GM12874 (cell line): ENCODE measurements around the gene COPB2.

Source experiments
- TF ChIP-seq, protein P1 (sequence below): IDR thresholded peaks from 2 replicates; pipeline ENCODE4 v1.5.1; 2011; ENCODE audit warnings: low read depth, mild to moderate bottlenecking, control low read depth, low read length, moderate library complexity; ENCODE audit not compliant: insufficient read depth

COPB2 gene

DNA sequence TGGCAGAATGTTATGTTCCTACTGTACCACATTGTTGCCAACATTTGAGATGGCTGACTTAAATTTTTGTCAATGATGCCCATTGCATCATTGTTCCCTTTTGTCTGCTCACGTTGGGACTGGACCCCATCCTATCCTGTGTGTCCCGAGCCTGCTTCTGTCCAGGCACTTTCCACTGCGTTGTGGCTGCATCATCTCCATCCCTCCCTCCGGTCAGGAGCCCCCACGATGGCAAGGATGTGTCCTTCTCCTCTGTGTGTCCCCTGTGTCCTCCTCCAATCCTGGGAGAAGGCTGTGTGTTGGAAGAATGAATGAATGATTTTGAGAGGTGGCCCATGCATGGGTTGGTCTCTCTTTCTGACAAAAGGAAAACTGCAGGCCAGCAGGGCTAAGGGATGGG, 65.0 kb downstream of the COPB2 start:
- TF ChIP-seq, protein P1, sequence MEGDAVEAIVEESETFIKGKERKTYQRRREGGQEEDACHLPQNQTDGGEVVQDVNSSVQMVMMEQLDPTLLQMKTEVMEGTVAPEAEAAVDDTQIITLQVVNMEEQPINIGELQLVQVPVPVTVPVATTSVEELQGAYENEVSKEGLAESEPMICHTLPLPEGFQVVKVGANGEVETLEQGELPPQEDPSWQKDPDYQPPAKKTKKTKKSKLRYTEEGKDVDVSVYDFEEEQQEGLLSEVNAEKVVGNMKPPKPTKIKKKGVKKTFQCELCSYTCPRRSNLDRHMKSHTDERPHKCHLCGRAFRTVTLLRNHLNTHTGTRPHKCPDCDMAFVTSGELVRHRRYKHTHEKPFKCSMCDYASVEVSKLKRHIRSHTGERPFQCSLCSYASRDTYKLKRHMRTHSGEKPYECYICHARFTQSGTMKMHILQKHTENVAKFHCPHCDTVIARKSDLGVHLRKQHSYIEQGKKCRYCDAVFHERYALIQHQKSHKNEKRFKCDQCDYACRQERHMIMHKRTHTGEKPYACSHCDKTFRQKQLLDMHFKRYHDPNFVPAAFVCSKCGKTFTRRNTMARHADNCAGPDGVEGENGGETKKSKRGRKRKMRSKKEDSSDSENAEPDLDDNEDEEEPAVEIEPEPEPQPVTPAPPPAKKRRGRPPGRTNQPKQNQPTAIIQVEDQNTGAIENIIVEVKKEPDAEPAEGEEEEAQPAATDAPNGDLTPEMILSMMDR = no peak

DNA sequence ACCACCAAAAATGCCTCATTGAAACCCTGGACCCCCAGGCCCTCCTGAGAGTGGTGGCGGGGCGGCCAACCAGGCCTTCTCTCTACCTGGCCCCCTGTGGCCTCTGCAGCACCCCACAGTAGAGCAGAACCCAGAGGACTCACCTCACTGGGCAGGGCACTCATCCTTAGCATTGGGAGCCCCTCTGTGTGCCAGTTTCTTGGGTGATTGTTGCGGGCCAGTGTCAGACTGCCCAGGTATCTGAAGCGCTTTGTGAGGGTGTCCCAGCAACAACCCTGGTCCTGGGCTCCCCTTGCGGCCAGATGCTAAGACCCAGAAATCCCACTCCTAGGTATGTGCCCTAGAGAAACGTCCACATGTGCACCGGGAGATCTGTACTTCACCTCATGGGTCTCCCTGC, 66.3 kb downstream of the COPB2 start:
- TF ChIP-seq, protein P1 = no peak

DNA sequence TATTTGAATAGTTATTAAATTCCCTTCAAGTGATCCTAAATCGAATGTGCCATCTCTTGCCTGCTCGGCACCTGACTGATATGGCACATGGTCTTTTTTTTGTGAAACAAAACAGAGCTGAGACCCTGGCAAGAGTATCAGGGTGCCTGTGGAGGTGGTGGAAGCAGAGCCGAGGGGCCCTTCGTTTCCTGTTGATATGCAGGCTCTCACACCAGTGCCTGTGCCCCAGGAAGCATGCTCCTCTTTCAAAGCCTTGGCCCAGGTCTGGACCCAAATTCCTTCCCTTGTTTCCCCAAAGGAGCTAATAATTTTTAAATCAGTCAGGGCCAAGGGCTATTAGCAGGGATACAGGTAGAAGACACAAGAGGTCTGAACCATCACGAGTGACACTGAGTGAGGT, 67.1 kb downstream of the COPB2 start:
- TF ChIP-seq, protein P1 = no peak

DNA sequence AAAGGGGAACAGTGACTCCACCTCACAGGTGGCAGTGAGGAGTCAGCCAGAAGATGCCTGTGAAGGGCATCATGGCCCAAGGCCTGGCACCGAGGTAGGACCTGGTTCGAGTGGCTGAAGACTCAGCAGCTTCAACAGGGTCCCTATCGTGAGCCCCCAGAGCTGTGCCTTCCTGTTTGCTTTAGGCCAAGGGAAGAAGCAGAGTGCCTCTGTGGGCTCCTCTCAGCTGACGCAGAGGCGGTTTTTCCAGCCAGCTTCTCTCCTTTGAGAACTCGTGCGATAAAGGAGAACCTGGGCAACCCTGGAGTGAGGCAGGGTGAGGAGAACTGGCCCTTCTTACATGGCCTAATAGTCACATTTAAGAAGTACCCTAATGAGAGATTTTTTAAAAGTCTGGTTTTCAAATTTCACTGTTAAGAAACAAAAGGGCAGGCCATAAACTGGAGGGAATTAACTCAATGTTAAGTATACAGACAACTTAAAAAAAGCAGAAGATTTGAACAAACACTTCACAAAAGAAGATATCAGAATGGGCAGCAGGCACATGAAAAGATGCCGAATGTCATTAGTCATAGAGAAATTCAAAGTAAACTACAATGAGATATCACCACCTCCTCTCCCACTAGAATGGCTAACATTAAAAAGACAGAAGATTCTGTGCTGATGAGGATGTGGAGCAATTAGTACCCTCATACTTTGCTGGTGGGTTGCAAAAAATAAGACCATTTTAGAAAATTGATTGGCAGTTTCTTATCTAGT, 68.7 kb downstream of the COPB2 start:
- TF ChIP-seq, protein P1 = no peak

DNA sequence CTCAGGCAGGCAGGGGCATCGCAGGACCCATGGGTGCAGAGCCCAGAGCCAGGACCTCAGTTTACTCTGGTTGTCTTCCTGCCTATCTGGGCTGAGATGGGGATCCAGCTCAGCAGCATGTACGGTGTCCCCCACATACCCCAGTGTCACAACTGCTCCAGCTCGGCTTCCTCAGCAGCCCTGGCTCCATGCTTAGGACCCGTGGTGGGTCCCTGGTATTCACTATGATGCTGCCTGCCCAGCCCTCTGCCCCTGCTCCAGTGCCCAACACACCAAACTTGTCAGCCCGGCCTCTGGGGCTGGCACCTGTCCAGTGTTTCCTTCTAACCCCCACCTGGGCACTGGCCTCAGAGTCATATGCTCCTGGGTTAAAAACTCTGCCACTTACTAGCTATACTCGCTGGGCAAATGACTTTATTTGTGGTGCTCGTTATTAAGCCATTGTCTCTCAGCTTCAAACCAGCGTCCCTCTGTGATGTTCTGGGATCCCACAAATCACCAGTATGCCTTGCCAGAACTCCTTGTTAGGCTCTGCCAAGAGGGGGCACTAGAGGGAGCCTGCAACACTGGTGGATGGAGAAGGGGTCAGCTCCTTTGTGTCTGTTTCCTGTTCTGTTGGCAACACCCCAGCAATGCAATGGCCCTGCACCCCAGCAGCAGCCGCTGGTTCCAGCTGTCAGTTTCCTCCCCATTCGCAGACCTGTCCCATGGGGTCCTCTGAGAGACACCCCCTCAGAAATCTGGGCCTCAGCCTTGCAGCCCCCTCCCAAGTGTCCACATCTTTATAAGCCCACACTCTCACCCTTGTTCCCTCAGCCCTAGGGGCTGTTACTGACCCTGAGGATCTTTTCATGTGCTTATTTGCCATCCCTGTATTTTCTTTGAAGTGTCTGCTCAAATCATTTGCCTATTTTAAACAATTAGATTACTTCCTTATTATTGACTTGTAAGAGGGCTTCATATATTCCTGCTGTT, 69.7 kb downstream of the COPB2 start:
- TF ChIP-seq, protein P1 = peak; percentile 44; the same call in 1 of the 2 replicates

DNA sequence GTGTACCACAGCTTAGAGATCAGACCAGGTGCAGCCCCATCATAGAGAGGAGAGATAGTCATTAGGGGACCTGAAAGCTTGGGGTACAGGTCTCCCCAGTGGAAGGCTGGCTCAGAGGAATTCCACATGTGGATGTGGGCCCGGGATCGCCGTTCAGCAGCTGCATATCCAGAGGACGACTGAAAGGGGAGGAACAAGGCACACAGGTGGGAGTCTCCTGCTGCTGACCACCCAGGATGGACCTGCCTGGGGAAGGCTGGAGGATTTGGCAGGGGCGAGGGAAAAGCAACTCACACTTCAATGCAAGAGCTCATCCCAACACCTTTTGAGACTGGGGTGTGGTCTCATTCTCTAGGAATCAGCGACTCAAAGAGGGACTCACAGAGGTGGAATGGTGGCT, 70.6 kb downstream of the COPB2 start:
- TF ChIP-seq, protein P1 = no peak

DNA sequence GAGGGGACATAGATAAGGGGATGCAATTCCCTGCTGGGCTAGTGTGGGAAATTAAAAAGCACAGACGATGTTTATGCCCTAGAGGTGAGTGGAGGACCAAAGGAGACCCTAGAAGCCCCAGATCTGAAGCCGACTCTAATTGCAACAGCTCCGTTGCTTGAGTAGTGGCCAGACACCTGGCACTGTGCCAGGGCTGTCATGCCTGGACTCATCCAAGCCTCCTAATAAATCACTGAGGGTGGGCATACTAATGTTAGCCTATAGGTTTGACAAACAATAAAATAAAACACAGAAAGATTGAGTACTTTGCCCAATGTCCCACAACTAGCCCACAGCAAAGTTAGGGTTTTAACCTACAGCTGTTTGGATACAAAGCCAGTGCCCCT, 71.0 kb downstream of the COPB2 start:
- TF ChIP-seq, protein P1 = no peak
